MM.1S (cell line): ENCODE measurements around the gene MFSD6L.

Experiments
- DNase-seq: peaks from one replicate; pipeline ENCODE4 v3.0.0-alpha.2; 2015
- H2AFZ ChIP-seq: fragments of 300-600 bp; sonication (generic); 2 replicates; pipeline ENCODE4 v1.6.0; 2016; ENCODE audit warnings: antibody characterized with exemption, low read length
- H3F3A ChIP-seq: fragments of 300-600 bp; sonication (generic); 2 replicates; pipeline ENCODE4 v1.6.1; 2016; ENCODE audit warnings: mild to moderate bottlenecking, antibody characterized with exemption, low read length, moderate library complexity, mixed read lengths; ENCODE audit not compliant: insufficient read depth
- H3K27ac ChIP-seq: fragments of 300-600 bp; sonication (generic); 2 replicates; pipeline ENCODE4 v1.5.1; 2016; ENCODE audit warnings: mild to moderate bottlenecking, low read length
- H3K27me3 ChIP-seq: fragments of 300-600 bp; sonication (generic); replicated peaks from 2 replicates; pipeline ENCODE4 v1.6.0; 2016; ENCODE audit warnings: low read length; ENCODE audit not compliant: insufficient read depth
- H3K36me3 ChIP-seq: fragments of 300-600 bp; sonication (generic); replicated peaks from 2 replicates; pipeline ENCODE4 v1.6.1; 2016; ENCODE audit warnings: mild to moderate bottlenecking, low read length, mixed read lengths; ENCODE audit not compliant: insufficient read depth
- H3K4me1 ChIP-seq: fragments of 300-600 bp; sonication (generic); 2 replicates; pipeline ENCODE4 v1.6.1; 2016; ENCODE audit warnings: low read length, mixed read lengths
- H3K4me2 ChIP-seq: fragments of 300-600 bp; sonication (generic); 2 replicates; pipeline ENCODE4 v1.6.0; 2016; ENCODE audit warnings: low read depth, low read length
- H3K4me3 ChIP-seq: fragments of 300-600 bp; sonication (generic); 2 replicates; pipeline ENCODE4 v1.5.1; 2016; ENCODE audit warnings: low read length, mixed read lengths
- H3K79me2 ChIP-seq: fragments of 300-600 bp; sonication (generic); 2 replicates; pipeline ENCODE4 v1.6.1; 2016; ENCODE audit warnings: mixed run types, low read length, mixed read lengths
- H3K9ac ChIP-seq: fragments of 300-600 bp; sonication (generic); 2 replicates; pipeline ENCODE4 v1.6.1; 2016; ENCODE audit warnings: low read length, mixed read lengths
- H3K9me2 ChIP-seq: fragments of 300-600 bp; sonication (generic); replicated peaks from 2 replicates; pipeline ENCODE4 v1.6.1; 2016; ENCODE audit warnings: mild to moderate bottlenecking, low read length, mixed read lengths; ENCODE audit not compliant: insufficient read depth
- H3K9me3 ChIP-seq: fragments of 300-600 bp; sonication (generic); replicated peaks from 2 replicates; pipeline ENCODE4 v1.6.1; 2016; ENCODE audit warnings: mild to moderate bottlenecking, low read length, mixed read lengths; ENCODE audit not compliant: insufficient read depth
- H4K20me1 ChIP-seq: fragments of 300-600 bp; sonication (generic); 2 replicates; pipeline ENCODE4 v1.6.1; 2016; ENCODE audit warnings: mild to moderate bottlenecking, low read length, moderate library complexity, mixed read lengths; ENCODE audit not compliant: insufficient read depth
- CTCF ChIP-seq: fragments of 300-600 bp; sonication (generic); IDR thresholded peaks from 2 replicates; pipeline ENCODE4 v1.5.1; 2016; ENCODE audit warnings: antibody characterized with exemption, low read length, mixed read lengths
- EZH2 ChIP-seq: fragments of 300-600 bp; sonication (generic); optimal IDR thresholded peaks from 2 replicates; pipeline ENCODE3; 2017; ENCODE audit warnings: low read depth, mild to moderate bottlenecking, antibody characterized with exemption, low read length, mixed read lengths
- EZH2phosphoT487 ChIP-seq: fragments of 300-600 bp; sonication (generic); IDR thresholded peaks from 2 replicates; pipeline ENCODE4 v1.6.1; 2018; ENCODE audit warnings: antibody characterized with exemption, low read length

MFSD6L gene

GRCh38 chr17:8798846-8799569, at the start of gene MFSD6L:
MFSD6L (minus strand) TSS chr17:8799365; CDS start chr17:8799120, 245 bp downstream.
- no peak for DNase-seq
- Histone ChIP-seq H3K27me3 (no peaks in the 10 kb centered on the region), H3K9ac (no peak within 1 kb of the TSS), H2AFZ (no peak within 1 kb of the TSS), H3F3A (no peaks in the 10 kb centered on the region), H3K4me1 (no peaks in the 10 kb centered on the region), H3K4me3 (no peak within 1 kb of the TSS), H3K27ac (no peak within 1 kb of the TSS), H3K36me3 (no peaks in the 10 kb centered on the region), H3K9me2 (no peaks in the 10 kb centered on the region), H3K4me2 (no peak within 1 kb of the TSS), H4K20me1 (no peaks in the 10 kb centered on the region), H3K9me3 (no peaks in the 10 kb centered on the region), H3K79me2 (no peaks in the 10 kb centered on the region)
- no peak for TF ChIP-seq EZH2phosphoT487
- no peak for TF ChIP-seq EZH2
- no peak for TF ChIP-seq CTCF

DNA sequence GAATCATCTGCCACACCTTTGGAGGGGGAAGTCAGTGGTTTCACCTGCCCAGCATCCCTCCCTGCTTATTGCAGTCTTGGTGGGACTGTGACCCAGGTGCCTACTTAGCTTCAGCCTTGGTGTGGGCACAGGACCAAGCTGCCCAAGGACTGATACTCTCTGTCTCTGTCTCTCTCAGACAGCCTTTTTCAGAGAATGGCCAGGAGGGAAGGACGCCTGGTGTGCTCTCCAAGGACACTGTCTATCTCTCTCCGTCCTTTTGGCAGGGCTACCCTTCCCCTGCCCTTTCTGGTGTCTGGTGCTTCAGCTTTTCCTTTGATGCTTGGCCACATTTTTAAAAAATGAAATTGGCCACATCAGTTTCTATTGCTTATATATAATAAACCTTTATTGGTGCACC, 48.7 kb upstream of the MFSD6L start:
- Histone ChIP-seq H3F3A (no peaks in the 10 kb centered on the region), H2AFZ (no peak overlapping the region), H3K27me3 (no peaks in the 10 kb centered on the region), H3K79me2 (no peaks in the 10 kb centered on the region), H3K27ac (no peak overlapping the region), H3K9me2 (no peaks in the 10 kb centered on the region), H4K20me1 (no peaks in the 10 kb centered on the region), H3K36me3 (no peaks in the 10 kb centered on the region), H3K4me2 (no peak overlapping the region), H3K9me3 (no peaks in the 10 kb centered on the region), H3K9ac (no peak overlapping the region), H3K4me3 (no peak overlapping the region), H3K4me1 (no peaks in the 10 kb centered on the region)
- no peak for DNase-seq
- no peak for TF ChIP-seq EZH2phosphoT487
- no peak for TF ChIP-seq CTCF
- TF ChIP-seq EZH2, result no peak

- no peak overlapping the region for H3K27ac ChIP-seq
- DNase-seq, result no peak
- no peaks in the 10 kb centered on the region for H3K4me1 ChIP-seq
- no peak overlapping the region for H3K4me2 ChIP-seq
- TF ChIP-seq EZH2 (no peak), CTCF (no peak), EZH2phosphoT487 (no peak)
- no peaks in the 10 kb centered on the region for H3K9me3 ChIP-seq
- no peak overlapping the region for H3K4me3 ChIP-seq
- H3K9me2 ChIP-seq, result no peaks in the 10 kb centered on the region
- H3K79me2 ChIP-seq, result no peaks in the 10 kb centered on the region
- no peaks in the 10 kb centered on the region for H4K20me1 ChIP-seq
- H3K36me3 ChIP-seq, result no peaks in the 10 kb centered on the region
- H2AFZ ChIP-seq, result no peak overlapping the region
- no peaks in the 10 kb centered on the region for H3F3A ChIP-seq
- H3K27me3 ChIP-seq, result no peaks in the 10 kb centered on the region; the same call in 1 of the 2 replicates
- no peak overlapping the region for H3K9ac ChIP-seq
These were observed 47.6 kb upstream of the MFSD6L start for GRCh38 chr17:8846768-8847211.
